HG03060 (cell line): ENCODE results near the gene SPATA18.

Source experiments
- ATAC-seq: cut with Tn5 transposase; IDR thresholded peaks from one replicate; pipeline ENCODE4 v1.9.1; 2021; ENCODE audit warnings: low read depth, moderate number of reproducible peaks; ENCODE audit not compliant: unreplicated experiment

Gene SPATA18

GRCh38 chr4:52051213-52051614 lies at the start of gene SPATA18:
TSS of gene SPATA18 (plus strand) at chr4:52051304. CDS start at chr4:52051705, 401 bp downstream.
- no peak for ATAC-seq

GRCh38 chr4:52001616-52002015 lies 49.5 kb upstream of the SPATA18 start:
- ATAC-seq = no peak

- ATAC-seq = no peak
These were observed 46.7 kb upstream of the SPATA18 start for GRCh38 chr4:52004414-52004813.

GRCh38 chr4:52005604-52006273 lies 45.4 kb upstream of the SPATA18 start:
- ATAC-seq = no peak

GRCh38 chr4:52006887-52007286 lies 44.2 kb upstream of the SPATA18 start:
- no peak for ATAC-seq

GRCh38 chr4:52010986-52011385 lies 40.1 kb upstream of the SPATA18 start:
- no peak for ATAC-seq

GRCh38 chr4:52012651-52013050 lies 38.5 kb upstream of the SPATA18 start:
- no peak for ATAC-seq

GRCh38 chr4:52014903-52015302 lies 36.2 kb upstream of the SPATA18 start:
- no peak for ATAC-seq

- ATAC-seq = no peak
These were observed 35.7 kb upstream of the SPATA18 start for GRCh38 chr4:52015366-52015765.

- ATAC-seq = no peak
These were observed 34.1 kb upstream of the SPATA18 start for GRCh38 chr4:52016981-52017380.

- no peak for ATAC-seq
These were observed 33.3 kb upstream of the SPATA18 start for GRCh38 chr4:52017814-52018213.

- ATAC-seq = no peak
These were observed 31.0 kb upstream of the SPATA18 start, which contains the start of gene LRRC66 for GRCh38 chr4:52019936-52020657. TSS of gene LRRC66 (minus strand) at chr4:52020363. CDS start at chr4:52017613, 2,750 bp downstream.

GRCh38 chr4:52028970-52029369 lies 22.1 kb upstream of the SPATA18 start:
- ATAC-seq = no peak

GRCh38 chr4:52032005-52032404 lies 19.1 kb upstream of the SPATA18 start:
- no peak for ATAC-seq

GRCh38 chr4:52035190-52035589 lies 15.9 kb upstream of the SPATA18 start:
- no peak for ATAC-seq

- ATAC-seq = no peak
These were observed 14.1 kb upstream of the SPATA18 start for GRCh38 chr4:52036886-52037530.

- peak; percentile 26 for ATAC-seq
These were observed 13.4 kb upstream of the SPATA18 start for GRCh38 chr4:52037689-52038102.

- ATAC-seq = peak; percentile 49
These were observed 12.8 kb upstream of the SPATA18 start, which contains the start of gene SGCB for GRCh38 chr4:52038103-52038912. TSS of gene SGCB (minus strand) at chr4:52038299. CDS start at chr4:52038259, 40 bp downstream.

GRCh38 chr4:52045028-52045427 lies 6.1 kb upstream of the SPATA18 start:
- no peak for ATAC-seq

GRCh38 chr4:52049266-52049665 lies 1.8 kb upstream of the SPATA18 start:
- ATAC-seq = no peak
